Mesendoderm (in vitro differentiated cells): Measurements from ENCODE around the gene DNAJB4.

Experiments used
- DNase-seq: peaks from one replicate; pipeline ENCODE4 v3.0.0; 2013
- H2AK5ac ChIP-seq: 2 replicates; pipeline ENCODE4 v1.6.1; 2013; ENCODE audit warnings: low read length, inconsistent platforms
- H2BK120ac ChIP-seq: 2 replicates; pipeline ENCODE4 v1.6.1; 2013; ENCODE audit warnings: low read depth, mild to moderate bottlenecking, low read length, moderate library complexity, mixed read lengths
- H2BK15ac ChIP-seq: replicated peaks from 2 replicates; pipeline ENCODE4 v1.6.1; 2013; ENCODE audit warnings: low read depth, mild to moderate bottlenecking, moderate library complexity
- H2BK5ac ChIP-seq: 2 replicates; pipeline ENCODE4 v1.6.1; 2013; ENCODE audit warnings: low read length, inconsistent platforms
- H3K18ac ChIP-seq: 2 replicates; pipeline ENCODE4 v1.6.1; 2013; ENCODE audit warnings: mild to moderate bottlenecking, low read length, mixed read lengths
- H3K23ac ChIP-seq: one replicate; pipeline ENCODE4 v1.6.1; 2013; ENCODE audit warnings: low read length
- H3K27ac ChIP-seq: 2 replicates; pipeline ENCODE4 v1.5.1; 2013; ENCODE audit warnings: low read depth, mild to moderate bottlenecking, inconsistent platforms, low read length, moderate library complexity
- H3K27me3 ChIP-seq: 2 replicates; pipeline ENCODE4 v1.6.1; 2013; ENCODE audit warnings: low read length, control low read depth, mild to moderate bottlenecking, inconsistent platforms; ENCODE audit not compliant: insufficient read depth, poor library complexity
- H3K36me3 ChIP-seq: 2 replicates; pipeline ENCODE4 v1.6.1; 2013; ENCODE audit warnings: low read length, inconsistent platforms; ENCODE audit not compliant: control insufficient read depth, insufficient read depth
- H3K4ac ChIP-seq: one replicate; pipeline ENCODE4 v1.6.1; 2013; ENCODE audit warnings: low read depth, mild to moderate bottlenecking, low read length, moderate library complexity
- H3K4me1 ChIP-seq: 2 replicates; pipeline ENCODE4 v1.6.1; 2013; ENCODE audit warnings: low read depth, low read length, inconsistent platforms; ENCODE audit not compliant: control insufficient read depth
- H3K4me2 ChIP-seq: 2 replicates; pipeline ENCODE4 v1.6.1; 2013; ENCODE audit warnings: low read length
- H3K4me3 ChIP-seq: 2 replicates; pipeline ENCODE4 v1.5.1; 2013; ENCODE audit warnings: mild to moderate bottlenecking, low read length
- H3K56ac ChIP-seq: one replicate; pipeline ENCODE4 v1.6.1; 2013; ENCODE audit warnings: low read length
- H3K79me1 ChIP-seq: 2 replicates; pipeline ENCODE4 v1.6.1; 2013; ENCODE audit warnings: low read length, inconsistent platforms
- H3K79me2 ChIP-seq: 2 replicates; pipeline ENCODE4 v1.6.1; 2013; ENCODE audit warnings: mild to moderate bottlenecking, low read length; ENCODE audit not compliant: control insufficient read depth, insufficient read depth
- H3K9ac ChIP-seq: 2 replicates; pipeline ENCODE4 v1.6.1; 2013; ENCODE audit warnings: low read length, inconsistent platforms
- H4K5ac ChIP-seq: one replicate; pipeline ENCODE4 v1.6.1; 2013; ENCODE audit warnings: low read length
- H4K8ac ChIP-seq: one replicate; pipeline ENCODE4 v1.6.1; 2013; ENCODE audit warnings: low read depth, mild to moderate bottlenecking, control low read depth, low read length, moderate library complexity
- WGBS: extraction: QIAGEN DNeasy Blood & Tissue Kit; methylation state at CpG from one replicate; pipeline ENCODE4 v1.1.7; 2013; ENCODE audit warnings: low lambda C conversion rate, missing lambda C conversion rate; ENCODE audit not compliant: insufficient coverage; ENCODE audit errors: extremely low coverage; 5-methylcytosine and 5-hydroxymethylcytosine counted together

The DNAJB4 gene

DNA sequence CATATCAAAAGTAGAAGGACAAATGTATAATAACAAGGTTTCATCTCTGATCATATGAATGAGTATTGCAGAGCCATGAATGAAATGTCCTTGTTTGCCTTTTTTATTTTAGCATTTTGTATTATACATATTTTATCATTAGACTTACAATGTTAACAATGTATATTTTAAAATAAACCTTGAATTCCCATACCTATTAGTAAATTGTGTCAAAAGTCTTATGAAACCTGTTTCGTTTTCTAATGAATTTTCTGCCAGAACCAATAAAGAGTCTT is 646 bp downstream of the DNAJB4 start:
- H3K27me3 ChIP-seq = no peaks in the 10 kb centered on the region
- H4K8ac ChIP-seq = no peak overlapping the region
- no peak overlapping the region for H3K56ac ChIP-seq
- no CpG with 5 or more reads among the region's 1 CpG for WGBS
- no peaks in the 10 kb centered on the region for H3K4me1 ChIP-seq
- no peak overlapping the region for H2AK5ac ChIP-seq
- H3K9ac ChIP-seq = no peak overlapping the region
- H3K27ac ChIP-seq = no peak overlapping the region
- H3K4me3 ChIP-seq = no peak overlapping the region
- no peak overlapping the region for H2BK120ac ChIP-seq
- no peaks in the 10 kb centered on the region for H3K79me1 ChIP-seq
- no peak overlapping the region for H3K23ac ChIP-seq
- no peak for DNase-seq
- no peak overlapping the region for H3K4me2 ChIP-seq
- no peak overlapping the region for H2BK5ac ChIP-seq
- no peak overlapping the region for H4K5ac ChIP-seq
- no peaks in the 10 kb centered on the region for H3K36me3 ChIP-seq
- H3K4ac ChIP-seq = no peak overlapping the region
- no peaks in the 10 kb centered on the region for H3K79me2 ChIP-seq
- H3K18ac ChIP-seq = no peak overlapping the region
- H2BK15ac ChIP-seq = no peak overlapping the region

DNA sequence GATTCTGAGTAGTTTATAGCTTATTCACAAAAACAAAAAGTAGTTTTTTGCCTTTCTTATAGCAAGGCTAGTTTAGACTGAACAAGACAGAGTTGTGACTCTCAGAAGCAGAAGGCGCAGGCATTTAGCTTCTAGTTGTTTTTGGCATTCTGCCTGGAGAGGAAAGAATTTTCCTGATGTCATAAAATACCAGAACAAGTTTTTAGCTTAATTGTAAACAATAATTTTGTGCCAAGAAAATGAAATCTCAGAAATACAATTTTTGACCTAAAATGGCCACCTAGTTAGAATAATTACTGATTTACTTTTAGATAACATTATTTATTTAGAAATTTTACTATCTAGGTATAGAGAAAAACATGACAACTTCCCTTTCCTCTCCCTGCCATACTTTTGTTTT is 1.0 kb downstream of the DNAJB4 start:
- Histone ChIP-seq H2BK5ac (no peak overlapping the region), H3K79me1 (no peaks in the 10 kb centered on the region), H3K36me3 (no peaks in the 10 kb centered on the region), H3K4me3 (no peak overlapping the region), H3K18ac (no peak overlapping the region), H3K4ac (no peak overlapping the region), H3K4me1 (no peaks in the 10 kb centered on the region), H2AK5ac (no peak overlapping the region), H3K79me2 (no peaks in the 10 kb centered on the region), H3K56ac (no peak overlapping the region), H3K9ac (no peak overlapping the region), H3K27me3 (no peaks in the 10 kb centered on the region), H4K8ac (no peak overlapping the region), H2BK120ac (no peak overlapping the region), H4K5ac (no peak overlapping the region), H3K4me2 (no peak overlapping the region), H2BK15ac (no peak overlapping the region), H3K27ac (no peak overlapping the region), H3K23ac (no peak overlapping the region)
- DNase-seq = no peak
- WGBS = no CpG with 5 or more reads among the region's 1 CpG

DNA sequence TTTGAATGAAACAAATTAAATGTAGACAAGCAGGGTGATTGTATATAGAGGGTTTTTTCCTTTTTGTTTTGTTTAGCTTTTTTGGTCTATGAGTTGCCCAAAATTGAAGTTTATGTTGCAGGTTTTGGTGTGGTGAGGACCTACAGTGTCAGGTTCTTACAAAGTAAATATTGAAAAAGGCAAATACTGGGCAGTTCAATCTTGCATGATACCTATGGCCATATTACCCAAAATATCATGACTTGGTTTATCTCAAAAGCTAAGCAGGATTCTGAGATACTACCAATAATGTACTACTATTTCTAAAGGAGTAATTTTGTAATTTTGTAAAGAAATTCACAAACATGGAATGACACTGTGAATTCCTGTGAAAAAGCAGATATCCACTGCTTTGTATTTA is 1.8 kb downstream of the DNAJB4 start:
- no peak overlapping the region for H3K4me2 ChIP-seq
- H3K18ac ChIP-seq = no peak overlapping the region
- H2BK5ac ChIP-seq = no peak overlapping the region
- H3K79me2 ChIP-seq = no peaks in the 10 kb centered on the region
- no peak overlapping the region for H2BK15ac ChIP-seq
- H4K8ac ChIP-seq = no peak overlapping the region
- H3K4me3 ChIP-seq = no peak overlapping the region
- no peaks in the 10 kb centered on the region for H3K4me1 ChIP-seq
- H3K79me1 ChIP-seq = no peaks in the 10 kb centered on the region
- no peaks in the 10 kb centered on the region for H3K27me3 ChIP-seq
- no peak overlapping the region for H3K27ac ChIP-seq
- H3K4ac ChIP-seq = no peak overlapping the region
- H4K5ac ChIP-seq = no peak overlapping the region
- no peak overlapping the region for H2BK120ac ChIP-seq
- H3K9ac ChIP-seq = no peak overlapping the region
- DNase-seq = no peak
- no peaks in the 10 kb centered on the region for H3K36me3 ChIP-seq
- H3K56ac ChIP-seq = no peak overlapping the region
- no peak overlapping the region for H3K23ac ChIP-seq
- H2AK5ac ChIP-seq = no peak overlapping the region

- Histone ChIP-seq H3K23ac (no peak overlapping the region), H3K36me3 (no peaks in the 10 kb centered on the region), H3K56ac (no peak overlapping the region), H2BK120ac (no peak overlapping the region), H3K27me3 (no peaks in the 10 kb centered on the region), H3K9ac (no peak overlapping the region), H4K5ac (no peak overlapping the region), H3K4me1 (no peaks in the 10 kb centered on the region), H2BK5ac (no peak overlapping the region), H4K8ac (no peak overlapping the region), H3K4me2 (no peak overlapping the region), H3K79me1 (no peaks in the 10 kb centered on the region), H3K79me2 (no peaks in the 10 kb centered on the region), H3K27ac (no peak overlapping the region), H3K4ac (peak overlapping the region; percentile 16), H2BK15ac (no peak overlapping the region), H3K18ac (no peak overlapping the region), H2AK5ac (no peak overlapping the region), H3K4me3 (no peak overlapping the region)
- no CpG with 5 or more reads among the region's 4 CpGs for WGBS
- DNase-seq = no peak
Observed at GRCh38 chr1:78007677-78008341, 3.1 kb downstream of the DNAJB4 start.

DNA sequence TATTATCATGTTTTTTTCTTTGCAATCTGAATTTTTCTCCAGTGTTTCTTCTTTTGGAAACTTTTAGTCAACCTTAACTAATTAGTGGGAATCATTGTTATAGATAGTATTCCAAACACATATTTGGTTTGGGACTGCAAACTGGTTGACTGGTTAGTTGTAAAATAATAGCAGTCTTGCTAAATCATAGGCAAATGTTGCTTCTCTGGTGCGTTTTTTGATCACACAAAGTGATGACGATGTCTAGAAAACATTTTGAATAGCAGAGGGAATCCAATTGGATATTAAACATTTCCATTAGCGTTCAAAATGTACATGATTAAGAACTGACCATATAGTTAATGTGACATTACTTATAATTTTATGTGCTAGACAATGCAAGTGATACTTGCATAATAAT is 4.5 kb downstream of the DNAJB4 start:
- Histone ChIP-seq H4K8ac (no peak overlapping the region), H2BK120ac (no peak overlapping the region), H3K4me3 (no peak overlapping the region), H4K5ac (no peak overlapping the region), H3K4ac (no peak overlapping the region), H3K4me2 (no peak overlapping the region), H3K56ac (no peak overlapping the region), H3K79me1 (no peaks in the 10 kb centered on the region), H2BK5ac (no peak overlapping the region), H3K9ac (no peak overlapping the region), H3K27me3 (no peaks in the 10 kb centered on the region), H3K27ac (no peak overlapping the region), H2BK15ac (no peak overlapping the region), H3K23ac (no peak overlapping the region), H3K36me3 (no peaks in the 10 kb centered on the region), H3K18ac (no peak overlapping the region), H3K79me2 (no peaks in the 10 kb centered on the region), H2AK5ac (no peak overlapping the region), H3K4me1 (no peaks in the 10 kb centered on the region)
- DNase-seq = no peak
- no CpG with 5 or more reads among the region's 3 CpGs for WGBS

- H3K79me2 ChIP-seq = no peaks in the 10 kb centered on the region
- DNase-seq = no peak
- H3K79me1 ChIP-seq = no peaks in the 10 kb centered on the region
- WGBS = no CpG with 5 or more reads among the region's 3 CpGs
- H2AK5ac ChIP-seq = no peak overlapping the region
- H3K27me3 ChIP-seq = no peaks in the 10 kb centered on the region
- H3K4me2 ChIP-seq = no peak overlapping the region
- H2BK15ac ChIP-seq = no peak overlapping the region
- H3K36me3 ChIP-seq = no peaks in the 10 kb centered on the region
- no peak overlapping the region for H3K4ac ChIP-seq
- H3K9ac ChIP-seq = no peak overlapping the region
- H2BK5ac ChIP-seq = no peak overlapping the region
- no peak overlapping the region for H4K8ac ChIP-seq
- H3K18ac ChIP-seq = no peak overlapping the region
- no peak overlapping the region for H3K27ac ChIP-seq
- no peak overlapping the region for H3K4me3 ChIP-seq
- H3K23ac ChIP-seq = no peak overlapping the region
- H4K5ac ChIP-seq = no peak overlapping the region
- no peaks in the 10 kb centered on the region for H3K4me1 ChIP-seq
- no peak overlapping the region for H2BK120ac ChIP-seq
- H3K56ac ChIP-seq = no peak overlapping the region
Observed at GRCh38 chr1:78009836-78010235, 5.1 kb downstream of the DNAJB4 start.
